Activated T-cell treated with anti-CD3 and anti-CD28 coated beads, Interleukin-2, amount 50 U/mL, for 1 hour (primary cell): ENCODE data around the gene RFWD3.

Source experiments
- DNase-seq: peaks from one replicate; pipeline ENCODE4 v3.0.0-alpha.2; 2020

RFWD3 gene

GRCh38 chr16:74575807-74576643 is 90.7 kb downstream of the RFWD3 start:
- DNase-seq = no peak

GRCh38 chr16:74575175-74575806 is 91.4 kb downstream of the RFWD3 start:
- DNase-seq = no peak

- no peak for DNase-seq
Observed at GRCh38 chr16:74574146-74574545, 92.5 kb downstream of the RFWD3 start.

- DNase-seq = no peak
Observed at GRCh38 chr16:74573622-74574021, 93.1 kb downstream of the RFWD3 start.
